MG63 (cell line): Measurements from ENCODE around the gene TMEM138. TPM values are rescaled to one million over a fixed set of nuclear protein-coding genes. Genes with fewer than 3 reads are reported as not detected.
"Not testable (repeated sequence)": the region's sequence is repeated elsewhere in the genome, so short reads cannot be mapped to it uniquely, and the experiment has no call there.

ENCODE experiments used
- DNase-seq: peaks from one replicate; pipeline ENCODE4 v3.0.0-alpha.2; 2020
- H3K27me3 ChIP-seq: fragments of 250-450 bp; sonication (Bioruptor Pico); 2 replicates; pipeline ENCODE4 v1.5.1; 2020; ENCODE audit warnings: mild to moderate bottlenecking, moderate library complexity
- H3K36me3 ChIP-seq: fragments of 250-450 bp; sonication (Bioruptor Pico); 2 replicates; pipeline ENCODE4 v1.5.1; 2020; ENCODE audit warnings: mild to moderate bottlenecking, moderate library complexity
- H3K4me3 ChIP-seq: fragments of 250-450 bp; sonication (Bioruptor Pico); 2 replicates; pipeline ENCODE4 v1.5.1; 2020; ENCODE audit warnings: mild to moderate bottlenecking, moderate library complexity
- H3K9me3 ChIP-seq: fragments of 250-450 bp; sonication (Bioruptor Pico); 2 replicates; pipeline ENCODE4 v1.5.1; 2020; ENCODE audit warnings: mild to moderate bottlenecking, moderate library complexity
- total RNA-seq: library from RNA; depleted of rRNA; stranded (reverse); fragments of >200 nt; shearing (Covaris generic); gene quantifications from 2 replicates; pipeline ENCODE4 v1.2.3, GENCODE V29; 2014; ENCODE audit warnings: low replicate concordance

The TMEM138 gene
- total RNA-seq, 1 experiment from 2014 or later = 15.0 TPM

DNA sequence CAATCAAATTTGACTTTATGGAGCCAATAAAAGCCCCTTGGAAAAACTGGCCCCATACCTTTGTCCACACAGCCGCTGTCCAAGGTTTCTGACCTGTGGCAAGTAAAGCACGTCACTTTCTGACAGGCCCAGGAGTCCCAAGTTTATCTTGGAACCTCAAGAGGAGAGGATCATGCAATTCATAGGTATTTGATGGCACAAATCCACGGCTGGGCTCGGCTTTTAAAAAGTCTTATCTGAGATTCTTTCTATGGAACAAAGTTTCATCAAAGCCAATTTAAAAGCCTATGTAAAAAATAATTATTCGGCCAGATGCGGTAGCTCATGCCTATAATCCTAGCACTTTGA, 13.6 kb downstream of the TMEM138 start:
- no peaks in the 10 kb centered on the region for H3K9me3 ChIP-seq
- no peak overlapping the region for H3K4me3 ChIP-seq
- no peak for DNase-seq
- no peaks in the 10 kb centered on the region for H3K27me3 ChIP-seq
- peaks cover 14% of the 10 kb centered on the region for H3K36me3 ChIP-seq

DNA sequence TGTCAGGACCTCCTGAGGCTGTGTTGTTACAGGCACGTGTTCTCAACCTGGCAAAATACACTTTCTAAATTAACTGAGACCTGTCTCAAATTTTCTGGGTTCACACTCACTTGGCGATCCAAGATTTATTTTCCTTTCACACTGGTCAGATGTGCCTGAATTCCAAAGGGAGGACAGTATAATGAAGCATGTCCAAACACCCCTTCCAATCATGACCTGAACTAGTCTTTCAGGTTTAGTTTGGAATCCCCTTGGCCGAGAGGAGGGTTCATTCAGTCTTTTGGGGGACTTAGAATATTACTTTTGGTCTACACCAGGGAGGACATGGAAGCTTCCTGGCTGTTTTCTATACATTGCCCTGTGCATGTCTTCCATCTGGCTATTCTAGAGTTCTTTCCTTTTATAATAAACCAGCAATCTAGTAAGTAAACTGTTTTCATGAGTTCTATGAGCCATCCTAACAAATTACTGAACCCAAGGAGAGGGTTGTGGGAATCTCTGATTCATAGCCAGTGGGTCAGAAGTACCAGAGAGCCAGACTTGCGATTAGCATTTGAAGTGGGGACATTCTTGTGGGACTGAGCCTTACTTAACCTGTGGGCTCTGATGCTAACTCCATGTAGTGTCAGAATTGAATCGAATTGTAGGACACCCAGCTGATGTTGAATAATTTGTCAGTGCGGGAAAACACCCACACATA, 15.4 kb downstream of the TMEM138 start:
- Histone ChIP-seq H3K36me3 (peaks cover 6% of the 10 kb centered on the region), H3K4me3 (no peak overlapping the region), H3K9me3 (no peaks in the 10 kb centered on the region), H3K27me3 (no peaks in the 10 kb centered on the region)
- DNase-seq = no peak

DNA sequence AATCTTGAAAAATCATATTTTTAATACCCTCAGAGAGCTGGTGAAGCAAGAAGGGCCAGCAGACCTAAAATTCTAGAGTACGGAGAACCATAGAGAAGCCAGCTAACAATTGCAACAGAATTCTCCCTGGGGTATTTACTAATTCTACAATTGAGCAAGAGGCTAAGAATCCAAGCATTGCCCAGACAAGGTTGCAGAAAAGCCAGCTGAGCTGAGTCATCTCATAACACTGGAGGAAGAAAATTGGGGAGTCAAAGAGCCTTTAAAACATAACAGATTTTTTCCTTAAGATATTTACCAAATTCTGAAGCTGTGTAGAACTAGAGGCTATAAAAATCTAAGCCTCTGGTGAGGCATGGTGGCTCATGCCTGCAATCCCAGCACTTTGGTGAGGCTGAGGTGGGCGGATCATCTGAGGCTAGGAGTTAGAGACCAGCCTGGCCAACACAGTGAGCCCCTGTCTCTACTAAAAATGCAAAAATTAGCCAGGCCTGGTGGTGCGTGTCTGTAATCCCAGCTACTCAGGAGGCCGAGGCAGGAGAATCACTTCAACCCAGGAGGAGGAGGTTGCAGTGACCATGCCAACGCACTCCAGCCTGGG, 16.6 kb downstream of the TMEM138 start:
- Histone ChIP-seq H3K9me3 (no peaks in the 10 kb centered on the region), H3K4me3 (no peak overlapping the region), H3K27me3 (no peaks in the 10 kb centered on the region), H3K36me3 (peaks cover 6% of the 10 kb centered on the region)
- peak; percentile 79 for DNase-seq

- Histone ChIP-seq H3K9me3 (no peaks in the 10 kb centered on the region), H3K4me3 (no peak overlapping the region), H3K27me3 (no peaks in the 10 kb centered on the region), H3K36me3 (no peaks in the 10 kb centered on the region)
- DNase-seq = no peak
Observed at GRCh38 chr11:61380884-61381283, 18.7 kb downstream of the TMEM138 start.

- H3K36me3 ChIP-seq, H3K9me3 ChIP-seq, H3K4me3 ChIP-seq, H3K27me3 ChIP-seq, DNase-seq: not testable (repeated sequence)
Observed at GRCh38 chr11:61383859-61384258, 21.7 kb downstream of the TMEM138 start.

DNA sequence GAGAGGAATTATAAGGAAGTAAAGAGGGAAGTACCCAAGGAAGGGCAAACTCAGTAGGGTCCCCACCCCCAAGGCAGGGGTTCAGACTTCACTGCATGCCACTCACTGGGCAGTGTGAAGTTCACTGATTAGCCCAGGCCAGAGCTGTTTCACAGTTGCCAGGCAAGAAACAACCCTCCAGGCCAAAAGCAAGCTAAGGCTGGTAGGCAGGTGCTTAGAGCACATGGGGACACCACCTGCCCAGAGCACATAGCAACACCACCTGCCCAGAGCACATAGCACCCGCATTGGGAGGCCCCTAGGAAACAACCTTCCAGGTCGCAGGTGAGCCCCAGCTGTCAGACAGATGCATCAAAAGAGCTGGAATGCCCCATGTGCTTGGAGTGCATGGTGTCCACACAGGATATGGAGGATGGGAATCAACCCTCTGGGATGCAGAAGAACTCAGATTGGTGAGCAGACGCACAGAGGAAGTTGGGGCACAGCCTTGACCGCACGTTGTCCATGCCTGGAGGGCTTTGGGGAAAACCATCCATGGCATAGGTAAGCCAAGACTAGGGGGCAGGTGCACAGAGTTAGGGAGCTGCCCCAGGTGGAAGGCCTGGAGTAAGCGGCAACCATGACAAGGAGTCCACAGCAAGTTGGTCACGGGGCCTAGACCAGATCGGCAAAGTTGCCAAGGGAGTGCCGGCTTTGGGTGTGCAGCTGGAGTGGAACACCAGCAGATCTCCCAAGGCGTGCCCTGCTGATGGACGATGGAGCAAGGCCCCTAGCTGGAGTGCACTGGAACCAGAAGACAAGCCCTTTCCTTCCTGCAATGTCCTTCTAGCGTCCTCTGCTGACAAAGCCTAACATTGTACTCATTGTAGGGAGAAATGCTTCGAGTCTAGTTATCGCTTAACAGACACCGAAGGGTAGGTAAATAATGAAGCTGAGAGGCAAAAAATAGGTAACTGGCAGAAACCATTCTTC, 22.4 kb downstream of the TMEM138 start:
- H3K9me3 ChIP-seq = no peaks in the 10 kb centered on the region
- H3K36me3 ChIP-seq = no peaks in the 10 kb centered on the region
- H3K4me3 ChIP-seq = no peak overlapping the region
- no peaks in the 10 kb centered on the region for H3K27me3 ChIP-seq
- DNase-seq = no peak

- no peak for DNase-seq
- Histone ChIP-seq H3K27me3 (no peaks in the 10 kb centered on the region), H3K9me3 (no peaks in the 10 kb centered on the region), H3K4me3 (no peak overlapping the region), H3K36me3 (0 out of 2 replicates have a peak, but pooled peaks cover 4% of the 10 kb centered on the region)
Observed at GRCh38 chr11:61390161-61390560, 28.0 kb downstream of the TMEM138 start.

DNA sequence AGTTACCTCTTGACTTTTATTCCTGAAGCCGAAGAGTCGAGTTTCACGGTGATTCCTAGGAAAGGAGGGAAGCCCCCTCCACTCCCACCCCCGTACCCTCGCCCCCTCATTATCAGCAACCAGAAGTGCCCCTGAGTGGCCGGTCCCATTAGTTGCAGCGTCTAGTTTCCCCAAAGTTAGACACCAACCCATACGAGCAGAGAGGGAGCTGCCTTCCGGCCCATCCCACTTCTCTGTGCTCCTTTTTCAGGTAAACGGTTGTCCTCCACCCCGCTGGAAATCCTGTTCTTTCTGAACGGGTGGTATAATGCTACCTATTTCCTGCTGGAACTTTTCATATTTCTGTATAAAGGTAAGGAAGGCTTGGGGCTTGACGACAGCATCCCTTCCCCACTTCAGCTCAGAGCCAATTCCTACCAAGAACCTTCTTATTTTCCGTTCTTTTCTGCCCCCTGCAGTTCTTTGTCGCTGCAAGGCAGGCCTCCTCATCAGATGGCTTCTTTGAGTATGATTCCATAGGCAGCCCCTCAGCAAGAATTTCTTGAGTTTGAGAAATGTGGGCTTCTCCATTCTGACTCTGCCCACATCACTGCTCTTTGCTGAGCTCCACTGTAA, 30.9 kb downstream of the TMEM138 start:
- DNase-seq = no peak
- peaks cover 10% of the 10 kb centered on the region for H3K36me3 ChIP-seq
- H3K4me3 ChIP-seq = peak overlapping the region; percentile 82
- H3K9me3 ChIP-seq = no peaks in the 10 kb centered on the region
- H3K27me3 ChIP-seq = no peaks in the 10 kb centered on the region

GRCh38 chr11:61401173-61401572, 39.0 kb downstream of the TMEM138 start:
- Histone ChIP-seq H3K4me3 (no peak overlapping the region), H3K27me3 (no peaks in the 10 kb centered on the region), H3K9me3 (no peaks in the 10 kb centered on the region), H3K36me3 (peaks cover 47% of the 10 kb centered on the region)
- DNase-seq = no peak

GRCh38 chr11:61401573-61401972, 39.4 kb downstream of the TMEM138 start:
- Histone ChIP-seq H3K36me3 (peaks cover 51% of the 10 kb centered on the region), H3K4me3 (no peak overlapping the region), H3K27me3 (no peaks in the 10 kb centered on the region), H3K9me3 (no peaks in the 10 kb centered on the region)
- DNase-seq = no peak

- Histone ChIP-seq H3K9me3 (no peaks in the 10 kb centered on the region), H3K36me3 (peaks cover 66% of the 10 kb centered on the region), H3K27me3 (no peaks in the 10 kb centered on the region), H3K4me3 (no peak overlapping the region)
- DNase-seq = no peak
Observed at GRCh38 chr11:61403658-61404057, 41.5 kb downstream of the TMEM138 start.

DNA sequence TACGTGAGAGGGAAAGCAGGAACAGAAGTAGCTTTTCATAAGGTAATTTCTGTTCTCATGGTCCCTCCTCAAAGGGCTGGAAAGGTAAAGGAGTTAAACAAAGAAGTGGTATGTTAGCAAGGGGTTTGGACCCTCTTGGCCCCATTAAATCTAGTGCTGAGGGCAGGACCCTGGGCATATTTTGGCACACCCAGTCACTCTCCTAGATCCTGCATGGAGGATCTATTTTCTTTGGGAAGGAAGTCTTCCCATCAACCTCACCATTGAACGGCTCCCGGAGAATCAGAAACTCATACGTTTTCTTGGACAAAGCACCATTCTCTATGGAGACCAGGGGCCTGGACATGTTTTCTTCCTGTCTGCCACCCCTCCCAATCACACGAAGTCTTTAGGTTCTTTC, 41.9 kb downstream of the TMEM138 start:
- Histone ChIP-seq H3K36me3 (peaks cover 71% of the 10 kb centered on the region), H3K27me3 (no peaks in the 10 kb centered on the region), H3K9me3 (no peaks in the 10 kb centered on the region), H3K4me3 (no peak overlapping the region)
- no peak for DNase-seq

DNA sequence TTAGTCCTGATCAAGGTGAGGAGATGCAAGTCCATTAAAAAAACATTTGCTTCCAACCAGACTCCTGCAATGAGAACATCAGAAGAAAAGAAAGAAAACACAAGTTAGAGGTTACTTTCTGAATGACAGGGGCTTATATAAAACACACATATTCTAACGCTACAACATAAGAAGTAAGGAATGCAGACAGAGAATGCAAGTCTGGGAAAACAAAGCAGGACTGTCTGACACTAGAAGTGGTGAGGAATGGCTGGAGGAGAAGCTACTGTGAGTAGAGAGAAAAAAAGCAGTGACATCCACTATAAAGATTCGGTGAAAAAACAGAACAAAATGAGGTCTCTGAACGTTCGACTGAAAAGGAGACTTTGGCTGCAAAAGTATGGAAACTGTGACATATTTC, 42.5 kb downstream of the TMEM138 start:
- no peak for DNase-seq
- peaks cover 74% of the 10 kb centered on the region for H3K36me3 ChIP-seq
- H3K4me3 ChIP-seq = no peak overlapping the region
- H3K9me3 ChIP-seq = no peaks in the 10 kb centered on the region
- no peaks in the 10 kb centered on the region for H3K27me3 ChIP-seq

GRCh38 chr11:61406067-61406466, 43.9 kb downstream of the TMEM138 start:
- H3K27me3 ChIP-seq = no peaks in the 10 kb centered on the region
- peaks cover 88% of the 10 kb centered on the region for H3K36me3 ChIP-seq
- no peak for DNase-seq

GRCh38 chr11:61406991-61407728, 45.0 kb downstream of the TMEM138 start:
- no peaks in the 10 kb centered on the region for H3K27me3 ChIP-seq
- no peaks in the 10 kb centered on the region for H3K9me3 ChIP-seq
- DNase-seq = no peak
- no peak overlapping the region for H3K4me3 ChIP-seq
- peaks cover 91% of the 10 kb centered on the region for H3K36me3 ChIP-seq

More at GRCh38 chr11:61406067-61406466, 43.9 kb downstream of the TMEM138 start:
- Histone ChIP-seq H3K9me3 (no peaks in the 10 kb centered on the region), H3K4me3 (no peak overlapping the region)

- H3K36me3 ChIP-seq = peaks cover 94% of the 10 kb centered on the region
- no peaks in the 10 kb centered on the region for H3K9me3 ChIP-seq
- no peaks in the 10 kb centered on the region for H3K27me3 ChIP-seq
- H3K4me3 ChIP-seq = no peak overlapping the region
- DNase-seq = no peak
Observed at GRCh38 chr11:61411589-61411988, 49.4 kb downstream of the TMEM138 start.
